NCI-H748 (cell line): ENCODE data around the gene FRYL.

Experiments
- DNase-seq: peaks from one replicate; lab custom pipeline; 2025; ENCODE audit not compliant: unreplicated experiment; lab: John Stamatoyannopoulos, UW

Gene FRYL

DNA sequence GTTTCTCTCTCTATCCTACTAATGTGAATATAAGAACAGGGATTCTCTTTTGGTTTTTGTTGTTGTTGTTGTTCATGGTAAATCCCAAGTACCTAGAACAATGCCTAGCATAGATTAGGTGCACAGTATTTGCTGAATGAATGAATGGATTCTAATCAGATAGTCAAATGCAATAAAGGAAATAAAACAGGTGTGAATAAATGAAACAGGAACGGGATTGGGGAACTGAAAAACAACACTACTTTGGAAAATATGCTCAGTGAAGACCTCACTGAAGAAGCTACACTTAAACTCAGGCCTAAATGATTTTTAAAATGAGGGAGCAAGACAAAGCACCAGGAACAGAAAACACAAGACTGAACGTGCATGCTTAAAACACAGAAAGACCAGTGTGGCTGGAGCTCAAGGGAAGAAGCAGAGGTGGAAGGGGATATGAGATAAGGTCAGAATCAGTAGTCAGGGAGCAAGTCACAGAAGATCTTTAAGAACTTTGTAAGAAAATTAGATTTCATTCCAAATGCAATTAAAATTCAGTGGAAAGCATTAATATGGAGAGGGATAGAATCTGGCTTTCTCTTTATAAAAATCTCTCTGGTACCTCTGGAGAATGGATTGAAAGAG is 145.3 kb downstream of the FRYL start:
- no peak for DNase-seq

DNA sequence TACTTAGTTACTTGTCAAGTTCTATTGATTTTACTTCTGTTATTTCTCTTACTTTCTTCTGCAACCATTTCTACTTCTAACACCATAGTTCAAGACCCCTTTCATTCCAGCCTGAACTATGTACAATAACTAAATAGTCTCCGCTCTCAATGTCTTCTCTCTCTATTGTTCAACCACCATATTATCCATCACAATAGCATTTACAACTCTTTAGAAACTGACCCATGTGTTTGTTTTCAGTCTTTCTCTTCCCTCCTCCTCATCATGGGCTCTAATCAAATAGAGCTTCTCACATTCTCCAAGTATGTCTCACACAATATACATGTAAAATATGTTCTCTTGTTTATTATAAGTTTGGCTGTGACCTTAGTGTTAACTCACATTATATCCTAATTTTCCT is 146.4 kb downstream of the FRYL start:
- DNase-seq, result no peak

DNA sequence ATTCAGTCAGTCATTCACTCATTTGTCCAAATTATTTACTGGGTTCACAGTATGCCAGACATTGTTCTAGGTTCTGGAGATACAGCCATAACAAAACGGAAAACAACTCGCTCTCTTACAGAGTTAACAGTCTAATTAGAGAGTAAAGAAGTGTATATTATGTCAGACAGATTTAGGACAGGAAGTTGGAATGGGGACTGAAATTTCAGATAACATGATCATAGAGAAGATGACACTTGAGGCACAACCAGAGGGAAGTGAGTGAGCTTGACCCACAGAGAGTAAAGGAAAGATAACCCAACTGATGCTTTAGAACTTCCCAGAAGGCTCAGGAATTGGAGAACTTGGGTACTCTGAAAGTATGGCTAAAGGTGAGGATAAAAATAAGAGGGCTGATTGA is 150.6 kb downstream of the FRYL start:
- DNase-seq, result no peak

DNA sequence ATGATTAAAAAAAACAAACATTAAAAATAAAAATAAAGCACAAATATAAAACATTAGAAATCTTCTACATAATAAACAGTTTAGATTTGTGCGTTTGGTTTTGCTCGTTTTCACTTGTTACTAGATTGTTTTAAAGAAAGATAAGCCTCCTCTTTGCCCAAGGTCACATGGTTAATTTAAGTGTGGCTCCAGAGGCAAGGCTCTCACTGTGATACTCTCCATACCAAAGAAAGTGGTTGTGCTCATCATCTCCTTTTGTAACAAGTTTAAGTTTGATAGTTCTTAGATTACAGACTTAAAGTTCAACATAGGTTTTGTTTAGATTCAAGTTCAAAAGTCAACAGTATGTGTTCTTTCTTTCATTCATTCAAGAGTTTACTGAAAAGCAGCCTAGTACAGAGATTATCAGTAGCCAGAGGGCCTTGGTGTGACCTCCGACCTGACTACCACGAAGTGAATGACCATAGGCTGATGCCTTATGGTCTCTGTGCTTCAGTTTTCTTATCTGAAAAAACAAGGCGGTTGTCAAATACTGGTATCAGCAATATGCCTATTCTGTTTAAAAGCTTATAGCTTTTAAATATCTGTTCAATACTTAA is 156.8 kb downstream of the FRYL start:
- no peak for DNase-seq

DNA sequence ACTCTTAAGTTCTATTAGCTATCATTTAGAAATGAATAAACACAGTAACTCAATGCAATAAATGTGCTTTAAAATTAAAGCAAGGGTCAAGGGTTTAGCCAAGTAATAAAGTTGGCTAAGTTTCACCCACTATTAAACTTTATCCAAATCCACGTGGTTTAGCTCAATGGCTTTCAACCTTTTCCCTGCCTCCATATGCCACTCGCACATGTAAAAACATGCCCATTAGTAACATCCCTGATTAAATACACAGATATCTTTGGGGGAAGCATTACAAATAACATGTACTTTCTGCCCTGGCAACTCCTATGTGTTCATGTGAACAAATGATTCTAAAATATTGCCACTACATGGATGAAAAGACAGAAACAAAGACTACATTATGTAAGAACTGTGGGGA is 159.2 kb downstream of the FRYL start:
- DNase-seq, result no peak

DNA sequence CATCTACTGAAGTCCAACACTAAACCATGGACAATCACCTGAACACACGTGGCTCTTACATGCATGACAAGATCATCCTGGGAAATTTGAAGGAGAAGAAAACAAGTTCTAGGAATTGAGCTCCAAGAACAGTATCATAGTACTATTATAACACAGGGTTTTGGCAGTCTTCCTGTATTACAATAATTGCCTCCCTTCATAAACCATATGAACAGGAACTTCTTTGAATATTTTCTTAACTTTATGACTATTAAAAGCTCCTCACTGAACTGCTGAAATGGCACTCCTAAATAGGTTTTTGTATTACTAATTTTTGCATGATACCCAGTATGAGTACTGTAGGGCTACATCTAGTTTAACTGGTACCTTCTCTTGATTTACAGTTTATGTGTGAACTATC is 160.0 kb downstream of the FRYL start:
- no peak for DNase-seq

DNA sequence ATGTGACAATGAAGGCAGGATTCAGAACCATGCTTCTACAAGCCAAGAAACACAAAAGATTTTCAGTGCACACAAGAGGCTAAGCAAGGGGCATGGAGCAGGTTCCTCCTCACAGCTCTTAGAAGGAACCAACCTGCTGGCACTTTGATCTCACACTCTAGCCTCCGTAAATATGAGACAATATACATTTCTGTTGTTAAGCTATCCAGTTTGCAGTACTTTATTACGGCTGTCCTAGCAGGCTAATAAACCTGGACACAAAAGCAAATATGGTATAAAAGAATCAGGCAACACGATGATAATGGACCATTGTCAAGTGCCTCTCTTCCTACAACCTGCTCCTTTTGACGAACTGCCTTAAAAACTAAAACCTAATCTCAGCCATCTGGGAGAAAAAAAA is 175.6 kb downstream of the FRYL start:
- DNase-seq, result peak; percentile 66

DNA sequence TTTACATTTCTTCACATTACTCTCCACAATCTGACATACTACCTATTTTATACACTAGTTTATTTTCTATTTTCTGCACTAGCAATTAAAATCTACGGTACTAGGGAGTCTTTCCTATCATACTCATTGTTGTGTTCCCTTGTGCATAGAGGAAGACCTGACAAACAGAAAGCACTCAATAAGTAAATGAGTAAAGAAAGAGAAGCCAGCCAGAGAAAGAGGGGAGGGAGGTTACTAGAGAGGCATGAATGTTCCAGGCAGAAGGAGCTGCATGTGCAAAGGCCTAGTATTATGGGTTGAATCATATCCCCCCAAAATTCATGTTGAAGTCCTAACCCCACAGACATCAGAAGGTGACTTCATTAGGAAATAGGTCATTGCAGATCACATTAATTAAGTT is 176.0 kb downstream of the FRYL start:
- DNase-seq, result no peak

DNA sequence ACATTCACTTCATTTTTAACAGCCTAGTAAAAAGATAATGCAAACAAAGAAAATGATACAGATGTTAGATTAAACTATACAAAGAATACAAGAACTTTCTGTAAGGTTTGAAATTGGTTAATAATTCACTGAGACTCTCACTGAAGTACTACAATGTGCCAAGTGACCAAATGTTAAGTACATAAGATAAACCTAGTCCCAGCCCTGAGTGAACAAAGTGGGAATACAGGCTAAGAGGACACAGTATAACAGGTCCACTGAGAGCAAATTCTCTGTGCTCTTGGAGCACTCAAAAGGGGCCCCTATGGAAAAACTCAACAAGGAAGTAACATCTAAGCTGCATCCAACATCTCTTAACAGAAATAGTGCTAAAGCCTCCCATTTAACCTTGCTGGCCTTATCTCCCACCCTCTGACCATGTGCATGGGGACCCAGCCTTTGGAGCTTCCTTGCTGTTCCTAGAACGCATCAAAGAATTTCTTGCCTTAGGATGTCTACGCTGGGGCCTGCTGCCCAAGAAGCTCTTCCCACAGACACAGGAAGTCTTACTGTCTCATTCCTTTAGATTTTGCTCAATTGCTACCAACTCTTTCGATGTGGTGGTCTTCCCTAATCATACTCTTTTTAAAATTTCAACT is 176.6 kb downstream of the FRYL start:
- no peak for DNase-seq

DNA sequence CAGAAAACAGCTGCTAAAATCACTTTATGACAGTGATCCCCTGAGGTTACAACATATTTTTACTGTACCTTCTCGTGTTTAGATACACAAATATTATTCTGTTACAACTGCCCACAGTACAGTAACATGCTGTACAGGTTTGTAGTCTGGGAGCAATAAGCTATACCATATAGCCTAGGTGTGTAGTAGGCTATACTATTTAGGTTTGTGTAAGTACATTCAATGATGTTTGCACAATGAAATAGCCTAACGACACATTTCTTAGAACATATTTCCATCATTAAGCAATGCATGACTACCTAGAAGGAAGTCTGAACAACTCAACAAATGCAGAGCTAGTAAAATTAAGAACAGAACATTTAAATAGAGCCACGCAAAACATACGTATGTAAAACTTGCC is 177.3 kb downstream of the FRYL start:
- DNase-seq, result no peak

DNA sequence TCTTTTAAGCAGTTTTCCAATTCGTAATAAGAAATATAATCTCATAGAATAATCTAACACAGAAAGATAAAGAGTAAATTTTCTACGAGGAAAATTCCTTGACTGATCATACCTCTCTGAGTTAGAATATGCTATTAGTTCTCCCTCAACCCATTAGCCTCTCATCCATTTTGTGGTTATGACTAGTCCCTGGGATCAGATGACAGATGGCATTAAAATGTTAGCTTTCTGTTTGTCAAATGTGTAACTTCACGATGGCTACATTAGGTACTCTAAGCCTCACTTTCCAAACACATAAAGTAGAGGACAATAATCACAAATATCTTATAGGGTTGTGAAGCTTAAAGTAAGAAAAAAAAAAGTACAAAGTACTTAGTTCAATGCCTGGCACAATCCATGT is 177.9 kb downstream of the FRYL start:
- DNase-seq, result no peak

DNA sequence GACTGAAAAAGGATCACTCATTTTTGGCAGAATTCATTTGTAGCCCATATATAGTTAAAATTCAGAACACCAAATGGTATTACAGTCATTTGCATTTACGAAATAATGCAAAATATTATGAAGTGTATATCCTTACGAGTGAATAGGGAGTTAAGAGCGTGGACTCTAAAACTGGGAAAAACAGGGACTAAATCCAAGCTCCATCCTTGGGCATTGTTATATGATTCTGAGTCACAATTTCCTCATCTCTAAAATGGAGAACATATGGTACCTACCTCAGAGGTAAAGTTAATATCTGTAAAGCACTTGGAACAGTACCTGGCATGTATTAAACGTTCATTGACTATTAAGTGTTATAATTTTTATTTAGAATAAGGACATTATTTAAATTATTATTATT is 183.7 kb downstream of the FRYL start:
- no peak for DNase-seq

DNA sequence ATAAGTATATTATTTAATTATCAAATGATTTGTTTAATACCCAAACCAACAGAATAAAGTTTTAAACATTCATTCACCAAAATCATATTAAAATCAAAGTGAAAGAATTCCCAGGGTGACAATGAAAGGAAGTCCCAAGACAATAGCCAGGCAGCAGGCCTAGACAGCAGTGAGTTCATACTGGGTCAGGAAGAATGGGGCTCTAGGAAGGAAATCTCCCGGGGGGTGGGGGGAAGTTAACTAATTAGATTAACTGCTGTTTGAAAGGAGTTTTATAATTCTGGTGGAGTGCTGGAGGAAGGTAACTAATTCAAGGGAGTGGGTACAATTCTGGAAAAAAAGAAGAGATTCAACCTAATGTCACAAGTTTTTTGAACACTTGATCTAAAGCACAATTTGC is 185.9 kb downstream of the FRYL start:
- DNase-seq, result no peak

DNA sequence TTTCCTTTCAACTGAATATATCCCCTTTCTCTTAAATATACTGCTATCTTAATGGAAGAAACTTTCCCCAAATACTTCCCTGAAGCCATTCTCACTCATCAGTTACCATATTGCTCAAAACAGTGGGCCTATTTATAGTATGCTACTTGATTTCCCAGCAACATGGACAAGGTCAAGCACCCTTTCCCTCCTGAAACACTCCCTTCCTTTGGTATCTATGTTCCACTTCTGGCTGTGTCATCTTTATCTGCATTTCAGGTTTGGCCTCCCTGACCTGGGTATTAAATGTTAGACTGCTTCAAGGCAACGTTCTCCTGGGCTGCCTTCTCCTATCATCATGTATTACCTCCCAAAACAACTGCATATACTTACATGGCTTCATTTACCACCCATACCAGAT is 188.7 kb downstream of the FRYL start:
- no peak for DNase-seq

DNA sequence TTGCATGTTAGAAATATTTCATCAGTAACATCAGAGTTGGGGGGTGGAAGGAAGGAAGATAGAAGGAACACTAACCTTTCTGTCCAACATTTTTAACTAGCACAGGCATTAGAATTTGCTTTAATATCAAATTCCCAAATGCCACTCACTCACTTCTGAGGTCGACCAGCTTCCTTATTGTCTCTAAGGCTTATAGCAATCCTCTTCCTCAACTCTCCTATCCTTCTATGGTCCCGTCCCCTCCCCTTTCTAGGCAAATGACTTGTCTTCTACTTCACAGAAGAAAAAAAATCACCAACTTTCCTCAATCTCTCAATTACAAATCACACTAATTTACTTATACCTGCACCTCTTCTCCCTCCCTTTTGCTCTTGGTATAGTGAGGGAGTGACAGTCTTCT is 189.2 kb downstream of the FRYL start:
- DNase-seq, result no peak

DNA sequence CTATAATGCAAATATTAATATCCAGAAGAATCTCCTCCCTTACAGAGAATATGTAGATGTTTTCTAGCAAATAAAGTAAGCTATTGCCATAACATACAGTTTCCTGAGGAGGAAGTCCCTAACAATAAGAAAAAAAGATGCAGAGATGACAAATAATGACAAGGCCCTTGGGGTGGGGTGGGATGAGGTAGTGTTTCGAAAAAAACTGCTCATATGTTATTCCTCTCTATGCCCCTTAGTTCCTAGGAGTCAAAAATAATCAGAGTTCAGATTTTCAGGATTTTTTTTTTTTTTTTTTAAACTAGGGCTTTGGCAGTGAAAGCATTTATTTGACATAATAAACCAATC is 191.0 kb downstream of the FRYL start:
- no peak for DNase-seq

DNA sequence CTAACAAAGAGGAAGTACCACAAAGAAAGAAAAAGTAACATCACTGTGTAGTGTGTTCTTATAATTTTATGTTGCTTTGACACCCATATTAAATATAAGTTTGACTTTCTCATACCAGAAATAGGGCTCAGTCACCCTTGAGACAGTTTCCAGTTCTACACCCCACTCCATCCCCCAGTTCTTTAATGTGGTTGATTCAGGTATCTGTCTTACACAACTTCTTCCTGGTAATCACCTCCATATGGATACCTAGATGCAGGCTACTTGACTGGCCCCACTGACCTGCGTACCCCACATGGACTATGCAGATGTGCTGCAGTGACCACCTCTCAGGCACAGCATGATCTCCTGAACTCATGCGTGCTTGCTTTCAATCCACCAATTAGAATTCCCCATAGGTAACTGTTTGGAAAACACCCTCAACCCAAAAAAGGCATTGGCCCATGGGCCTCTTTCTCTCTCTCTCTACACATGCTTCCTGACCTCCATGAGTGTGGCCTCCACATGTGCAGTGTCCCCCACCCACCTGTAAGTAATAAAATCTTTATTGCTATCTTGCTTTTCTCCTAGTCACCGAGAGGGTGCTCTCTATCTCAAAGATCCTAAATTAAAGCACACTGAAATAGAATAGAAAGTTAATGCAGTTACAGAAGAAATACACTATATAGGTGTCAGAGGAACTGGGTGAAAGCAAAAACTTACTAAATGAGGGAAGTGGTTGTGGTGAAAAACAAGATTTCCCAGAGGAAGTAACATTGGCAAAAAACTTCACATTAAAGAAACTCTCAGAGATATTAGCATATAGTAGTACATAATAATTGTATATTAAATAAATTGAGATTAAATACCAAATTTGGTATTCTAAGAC is 191.6 kb downstream of the FRYL start:
- no peak for DNase-seq

DNA sequence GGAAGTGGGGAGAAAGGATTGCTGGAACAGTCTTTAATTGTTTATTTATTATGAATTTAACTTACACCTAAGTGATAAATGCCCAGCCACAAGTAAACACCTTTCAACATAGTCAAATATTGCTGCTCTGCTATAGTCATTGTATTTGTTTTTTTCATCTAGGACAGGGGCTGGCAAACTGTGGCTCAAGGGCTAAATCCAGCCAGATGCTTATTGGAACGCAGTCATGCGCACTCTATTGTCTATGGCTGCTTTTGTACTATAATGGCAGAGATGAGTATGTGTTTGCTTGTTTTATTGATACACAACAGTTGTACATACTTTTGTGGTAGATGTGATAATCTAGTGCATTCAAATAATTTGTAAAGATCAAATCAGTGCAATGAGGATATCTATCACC is 194.7 kb downstream of the FRYL start:
- peak; percentile 24 for DNase-seq

DNA sequence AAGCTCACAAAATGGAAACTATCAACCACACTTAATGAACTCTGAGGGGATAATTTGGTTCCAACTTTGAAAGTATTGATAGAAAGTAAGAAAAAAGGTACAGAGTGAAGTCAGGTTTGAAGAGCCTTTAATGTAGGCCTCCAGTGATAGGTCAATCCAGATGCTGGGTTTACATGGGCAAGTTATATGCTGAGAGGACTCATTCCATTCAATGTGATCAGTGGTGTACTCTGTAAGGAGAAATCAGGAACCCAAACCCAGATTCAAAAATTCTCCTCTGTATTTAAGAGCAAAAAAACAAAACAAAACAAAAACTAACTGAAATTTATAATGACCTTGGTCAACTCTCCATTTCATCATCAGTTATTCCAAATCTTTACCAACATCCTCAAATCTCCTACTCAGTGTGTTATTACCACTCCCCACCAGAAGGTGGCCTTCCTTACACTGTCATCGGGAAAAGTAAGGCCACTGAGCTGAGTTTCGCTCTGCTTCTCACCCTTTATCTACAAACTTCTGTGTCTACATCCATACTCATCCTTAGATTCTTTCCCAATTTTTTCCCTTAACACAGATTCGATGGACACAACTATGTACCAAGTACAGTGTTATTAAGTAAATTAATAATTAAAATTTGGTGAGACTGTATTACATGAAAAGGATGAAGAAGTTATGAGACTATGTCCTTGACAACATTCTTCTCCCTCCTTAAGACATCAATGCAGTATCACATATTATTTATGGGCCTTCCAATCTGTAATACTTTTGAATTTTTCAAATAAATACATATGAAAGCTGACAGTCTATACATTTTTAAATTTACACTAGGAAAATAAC is 201.7 kb downstream of the FRYL start:
- DNase-seq, result peak; percentile 50

DNA sequence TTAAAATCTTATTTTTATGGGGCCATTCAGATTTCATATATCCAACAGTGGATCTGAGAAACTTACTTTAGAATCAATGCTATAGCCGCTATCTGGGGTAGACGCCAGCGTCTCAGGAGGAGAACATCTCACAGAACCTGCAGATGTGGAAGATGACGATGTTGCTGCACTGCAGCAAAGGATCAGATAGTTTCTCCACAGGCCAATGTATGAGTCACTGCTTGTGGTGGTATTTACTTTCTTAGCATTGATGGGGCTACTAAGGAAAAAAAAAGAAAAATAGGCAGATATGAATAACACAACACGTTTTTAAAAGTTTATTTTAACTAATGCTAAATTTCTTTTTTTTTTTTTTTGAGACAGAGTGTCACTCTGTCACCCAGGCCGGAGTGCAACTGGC is 204.1 kb downstream of the FRYL start:
- DNase-seq, result no peak

DNA sequence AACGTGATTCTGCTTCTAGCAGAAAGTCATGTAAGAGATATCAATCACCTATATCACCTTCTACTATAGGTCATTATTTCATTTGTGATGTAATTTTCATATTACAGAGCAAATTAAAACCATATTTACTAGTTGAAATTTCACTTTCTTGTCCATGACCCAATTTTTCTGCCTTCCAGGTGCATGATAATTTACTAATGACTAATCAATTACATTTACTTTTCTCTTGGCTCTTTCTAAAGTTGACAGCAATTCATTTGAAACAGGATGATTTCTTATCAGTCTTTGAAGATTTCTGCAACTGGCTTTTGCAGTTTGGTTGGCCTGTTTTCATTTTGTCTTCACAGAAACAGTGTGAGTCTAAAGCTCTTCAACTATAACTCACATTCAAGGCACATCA is 208.6 kb downstream of the FRYL start:
- no peak for DNase-seq
